Urinary bladder (tissue), 2 donors: ENCODE results near the gene SRSF2. TPM values are rescaled to one million over a fixed set of nuclear protein-coding genes. Genes with fewer than 3 reads are reported as not detected.

ENCODE experiments used
- polyA plus RNA-seq: library from polyadenylated mRNA; stranded (reverse); fragments of 200-250 nt; gene quantifications from one replicate; pipeline ENCODE4 v1.2.3, GENCODE V29; 2013
- small RNA-seq: library from RNA; depleted of rRNA; stranded (forward); fragments of <200 nt; gene quantifications from one replicate; pipeline ENCODE3, GENCODE V24; 2014
- total RNA-seq: library from RNA; depleted of rRNA; stranded (reverse); fragments of >200 nt; gene quantifications from one replicate; pipeline ENCODE4 v1.2.3, GENCODE V29; 2014
- donor health status: healthy.

Gene SRSF2
- total and polyA plus RNA-seq, 2 donors = 134 to 148 TPM

Small RNAs within 50 kb of the gene (small RNA-seq; reads per million reads assigned to genes)
- gene AC005837.3 (not detected), gene RF02271 (not detected), gene RNU6-97P (not detected), gene RNY4P36 (0.12 reads per million)

Other genes starting within 250 kb of the SRSF2 start
- gene RHBDF2, start 235.9 kb downstream of the SRSF2 start, total RNA-seq = 4.2 TPM
- 17.2 TPM for gene RHBDF2, start 235.9 kb downstream of the SRSF2 start, polyA plus RNA-seq
- gene CYGB, start 199.6 kb downstream of the SRSF2 start, total RNA-seq = 14.4 TPM
- 68.7 TPM for gene CYGB, start 199.6 kb downstream of the SRSF2 start, polyA plus RNA-seq
- gene PRCD, start 197.3 kb downstream of the SRSF2 start, total RNA-seq = 7.1 TPM
- gene PRCD, start 197.3 kb downstream of the SRSF2 start, polyA plus RNA-seq = 10.6 TPM
- gene ST6GALNAC2, start 151.5 kb downstream of the SRSF2 start, total RNA-seq = 10.3 TPM
- gene ST6GALNAC2, start 151.5 kb downstream of the SRSF2 start, polyA plus RNA-seq = 7.6 TPM
- gene ST6GALNAC1, start 93.6 kb downstream of the SRSF2 start, total RNA-seq = 0.42 TPM
- 4.2 TPM for gene ST6GALNAC1, start 93.6 kb downstream of the SRSF2 start, polyA plus RNA-seq
- 188 TPM for gene MXRA7, start 26.4 kb downstream of the SRSF2 start, total RNA-seq
- gene MXRA7, start 26.4 kb downstream of the SRSF2 start, polyA plus RNA-seq = 432 TPM
- gene JMJD6, start 10.7 kb downstream of the SRSF2 start, total RNA-seq = 13.5 TPM
- 41.4 TPM for gene JMJD6, start 10.7 kb downstream of the SRSF2 start, polyA plus RNA-seq
- gene METTL23, start 10.5 kb downstream of the SRSF2 start, total RNA-seq = 22.6 TPM
- gene METTL23, start 10.5 kb downstream of the SRSF2 start, polyA plus RNA-seq = 38.4 TPM
- 69.5 TPM for gene MFSD11, start 788 bp upstream of the SRSF2 start, total RNA-seq
- gene MFSD11, start 788 bp upstream of the SRSF2 start, polyA plus RNA-seq = 16.6 TPM
- 0.63 TPM for gene MGAT5B, start 131.1 kb upstream of the SRSF2 start, total RNA-seq
- 0.38 TPM for gene MGAT5B, start 131.1 kb upstream of the SRSF2 start, polyA plus RNA-seq